CD4-positive, alpha-beta memory T cell (primary cell): ENCODE results near the gene LSS. TPM values are rescaled to one million over a fixed set of nuclear protein-coding genes. Genes with fewer than 3 reads are reported as not detected.
"Not testable (repeated sequence)": the region's sequence is repeated elsewhere in the genome, so short reads cannot be mapped to it uniquely, and the experiment has no call there.

Experiments
- CTCF ChIA-PET: fragments of 350-600 bp; sonication (Branson Sonifier 250); formaldehyde crosslinking; loops from one replicate; lab custom pipeline; 2021; ENCODE audit warnings: inconsistent platforms; ENCODE audit not compliant: partially characterized antibody; lab: Charles Lee
- POLR2A ChIA-PET: fragments of 350-600 bp; sonication (Branson Sonifier 250); formaldehyde crosslinking; loops from one replicate; lab custom pipeline; 2021; ENCODE audit not compliant: partially characterized antibody; lab: Charles Lee
- DNase-seq, 5 donors: peaks; one replicate each; pipeline versions ENCODE4 v3.0.0 to v3.0.0-alpha.2; 2020 to 2022; ENCODE audit warnings: mixed read lengths in 1 of 5
- H3K27ac ChIP-seq: one replicate; pipeline ENCODE4 v1.7.0; 2013; ENCODE audit warnings: low read depth, low read length
- H3K27me3 ChIP-seq: 2 replicates; pipeline ENCODE4 v1.7.0; 2013; ENCODE audit warnings: mild to moderate bottlenecking, low read length, moderate library complexity; ENCODE audit not compliant: insufficient read depth
- H3K36me3 ChIP-seq: 2 replicates; pipeline ENCODE4 v1.7.0; 2013; ENCODE audit warnings: mild to moderate bottlenecking, low read length, moderate library complexity; ENCODE audit not compliant: insufficient read depth
- H3K4me1 ChIP-seq: 2 replicates; pipeline ENCODE4 v1.7.0; 2013; ENCODE audit warnings: mild to moderate bottlenecking, low read length, moderate library complexity; ENCODE audit not compliant: insufficient read depth
- H3K4me3 ChIP-seq, 2 donors: one replicate each; pipeline ENCODE4 v1.7.0; 2013; ENCODE audit warnings: low read length in 2 of 2, mild to moderate bottlenecking in 1 of 2
- H3K9me3 ChIP-seq, 2 donors: one replicate each; pipeline ENCODE4 v1.7.0; 2013; ENCODE audit warnings: low read length in 2 of 2, control low read depth in 1 of 2; ENCODE audit not compliant: control insufficient read depth in 1 of 2
- H3K27ac Mint-ChIP-seq, 7 donors: one replicate each; pipeline ENCODE4 v1.8.0; 2020 to 2021; ENCODE audit warnings: mixed read lengths in 7 of 7, mild to moderate bottlenecking in 6 of 7, inconsistent platforms in 3 of 7, moderate library complexity in 3 of 7
- H3K27me3 Mint-ChIP-seq, 2 donors: one replicate each; pipeline ENCODE4 v1.8.0; 2020 to 2021; ENCODE audit warnings: mixed read lengths in 2 of 2
- H3K36me3 Mint-ChIP-seq, 2 donors: one replicate each; pipeline ENCODE4 v1.8.0; 2020 to 2021; ENCODE audit warnings: mixed read lengths in 2 of 2, inconsistent platforms in 1 of 2, mild to moderate bottlenecking in 1 of 2
- H3K4me1 Mint-ChIP-seq, 4 donors: one replicate each; pipeline ENCODE4 v1.8.0; 2020 to 2021; ENCODE audit warnings: mixed read lengths in 4 of 4, mild to moderate bottlenecking in 1 of 4
- H3K4me3 Mint-ChIP-seq, 8 donors: one replicate each; pipeline ENCODE4 v1.8.0; 2020 to 2021; ENCODE audit warnings: mixed read lengths in 8 of 8, mild to moderate bottlenecking in 7 of 8, moderate library complexity in 6 of 8, inconsistent platforms in 3 of 8
- H3K9me3 Mint-ChIP-seq, 8 donors: one replicate each; pipeline ENCODE4 v1.8.0; 2020 to 2021; ENCODE audit warnings: mixed read lengths in 8 of 8, mild to moderate bottlenecking in 5 of 8, inconsistent platforms in 3 of 8, moderate library complexity in 1 of 8
- intact Hi-C: fragments of 100-400 bp; cut with micrococcal nuclease; formaldehyde crosslinking; loops from one replicate; pipeline ENCODE4 v1.15.1; 2023
- polyA plus RNA-seq, 2 donors: library from polyadenylated mRNA; unstranded; fragments of 300-500 nt; fragmentation: Illumina TruSeq; gene quantifications; one replicate each; pipeline ENCODE4 v1.2.3, GENCODE V29; 2021
- total RNA-seq, 2 experiments: library from RNA; stranded (reverse); gene quantifications; one replicate each; pipeline ENCODE4 v1.2.3, GENCODE V29; 2021

Gene LSS
- total and polyA plus RNA-seq, 4 experiments from 2014 or later: 15.3 to 54.5 (median 35.1) TPM

DNA sequence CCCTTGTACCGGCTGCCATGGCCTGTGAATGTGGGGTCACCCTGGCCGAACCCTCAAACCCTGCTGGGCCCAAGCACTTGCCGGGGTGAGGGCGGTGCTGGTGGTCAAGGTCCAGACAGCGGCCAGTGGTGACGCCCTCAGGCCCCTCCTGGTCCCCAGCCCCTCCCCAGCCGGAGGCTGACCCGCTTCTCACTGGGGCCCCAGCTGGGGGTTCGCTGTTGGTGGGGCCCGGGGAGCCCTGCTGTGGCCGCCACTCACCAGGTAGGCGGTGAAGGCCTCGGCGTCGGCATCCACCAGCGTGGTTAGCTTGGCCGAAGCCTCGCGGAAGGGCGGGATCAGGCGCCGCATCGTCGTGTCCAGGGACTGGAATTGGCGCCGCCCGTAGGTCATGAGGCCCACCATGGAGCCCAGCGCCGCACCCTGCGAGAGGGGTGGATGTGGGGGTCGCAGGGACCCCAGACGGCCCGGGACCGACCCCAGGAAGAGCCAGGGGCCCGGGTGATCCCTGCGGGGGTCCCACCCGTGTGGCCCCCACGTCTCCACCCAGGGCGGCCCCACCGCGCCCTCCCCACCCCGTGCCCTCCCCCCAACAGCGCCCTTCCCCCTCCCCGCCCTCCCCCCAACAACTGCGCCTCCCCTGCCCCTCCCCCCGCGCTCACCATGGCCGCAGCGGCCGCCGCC, 83.3 kb downstream of the LSS start:
- H3K27ac ChIP-seq: no peak overlapping the region
- H3K4me1 ChIP-seq: peaks cover 5% of the 10 kb centered on the region
- POLR2A ChIA-PET: no interaction called here
- H3K27me3 ChIP-seq: no peaks in the 10 kb centered on the region
- H3K4me3 ChIP-seq: no peak overlapping the region
- peak overlapping the region in 1 of 7 donors; percentile 2 for H3K27ac Mint-ChIP-seq
- H3K9me3 Mint-ChIP-seq: no peaks in the 10 kb centered on the region
- peak in 1 of 5 donors; percentile 24 for DNase-seq
- intact Hi-C loops: no loop called here
- CTCF ChIA-PET: no interaction called here
- no peaks in the 10 kb centered on the region for H3K27me3 Mint-ChIP-seq
- peaks cover 4 to 8% (median 5%) of the 10 kb centered on the region in 4 donors for H3K4me1 Mint-ChIP-seq
- H3K9me3 ChIP-seq: no peaks in the 10 kb centered on the region
- no peak overlapping the region for H3K4me3 Mint-ChIP-seq
- H3K36me3 Mint-ChIP-seq: no peaks in the 10 kb centered on the region
- H3K36me3 ChIP-seq: no peaks in the 10 kb centered on the region

DNA sequence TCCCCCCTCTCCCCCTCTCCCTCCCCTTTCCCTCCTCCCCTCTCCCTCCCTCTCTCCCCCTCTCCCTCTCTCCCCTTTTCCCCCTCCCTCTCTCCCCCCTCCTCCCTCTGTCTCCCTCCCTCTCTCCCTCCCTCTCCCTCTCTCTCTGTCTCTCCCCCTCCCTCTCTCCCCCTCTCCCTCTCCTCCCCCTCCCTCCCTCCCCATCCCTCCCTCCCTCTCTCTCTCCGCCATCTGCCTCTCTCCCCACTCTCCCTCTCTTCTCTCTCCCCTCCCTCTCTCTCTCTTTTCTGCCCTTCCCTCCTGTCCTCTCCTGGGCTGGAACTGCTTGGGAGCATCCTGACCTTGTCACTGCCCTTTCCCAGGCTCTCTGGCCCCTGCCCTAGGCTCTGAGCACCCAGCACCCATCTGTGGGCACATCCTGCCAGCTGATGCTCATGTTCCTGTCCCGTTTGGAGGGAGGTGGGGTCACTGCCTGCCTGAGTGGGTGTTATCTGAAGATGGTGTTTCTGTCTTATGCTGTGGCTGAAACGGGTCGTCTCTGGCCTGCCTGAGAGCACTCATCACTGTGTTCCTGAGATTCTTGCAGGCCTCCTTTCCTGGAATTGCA, 84.0 kb downstream of the LSS start:
- ChIA-PET CTCF (interaction anchor here (1.0 to 2.4 kb wide), 9 partner anchors 10 to 257 kb away, joined by 3 to 19 read pairs (median 5); partner anchors contain the start of genes FTCD, MCM3AP and YBEY), POLR2A (interaction anchor here (1.3 to 2.0 kb wide), 4 partner anchors 9 to 356 kb away, joined by 4 to 5 read pairs (median 4); a partner anchor contains a TSS)
- H3K27ac Mint-ChIP-seq: peak overlapping the region in 4 of 7 donors; percentile 2 to 85 (median 60)
- H3K4me1 ChIP-seq: peaks cover 5% of the 10 kb centered on the region
- H3K27ac ChIP-seq: no peak overlapping the region
- H3K27me3 Mint-ChIP-seq: no peaks in the 10 kb centered on the region
- peak overlapping the region in 3 of 8 donors; percentile 15 to 49 (median 38) for H3K4me3 Mint-ChIP-seq
- no peak overlapping the region for H3K4me3 ChIP-seq
- DNase-seq: no peak
- peaks cover 4 to 8% (median 5%) of the 10 kb centered on the region in 4 donors for H3K4me1 Mint-ChIP-seq
- H3K9me3 Mint-ChIP-seq: no peaks in the 10 kb centered on the region
- H3K9me3 ChIP-seq: no peaks in the 10 kb centered on the region
- no peaks in the 10 kb centered on the region for H3K27me3 ChIP-seq
- H3K36me3 ChIP-seq: no peaks in the 10 kb centered on the region
- intact Hi-C loops: no loop called here
- no peaks in the 10 kb centered on the region for H3K36me3 Mint-ChIP-seq

DNA sequence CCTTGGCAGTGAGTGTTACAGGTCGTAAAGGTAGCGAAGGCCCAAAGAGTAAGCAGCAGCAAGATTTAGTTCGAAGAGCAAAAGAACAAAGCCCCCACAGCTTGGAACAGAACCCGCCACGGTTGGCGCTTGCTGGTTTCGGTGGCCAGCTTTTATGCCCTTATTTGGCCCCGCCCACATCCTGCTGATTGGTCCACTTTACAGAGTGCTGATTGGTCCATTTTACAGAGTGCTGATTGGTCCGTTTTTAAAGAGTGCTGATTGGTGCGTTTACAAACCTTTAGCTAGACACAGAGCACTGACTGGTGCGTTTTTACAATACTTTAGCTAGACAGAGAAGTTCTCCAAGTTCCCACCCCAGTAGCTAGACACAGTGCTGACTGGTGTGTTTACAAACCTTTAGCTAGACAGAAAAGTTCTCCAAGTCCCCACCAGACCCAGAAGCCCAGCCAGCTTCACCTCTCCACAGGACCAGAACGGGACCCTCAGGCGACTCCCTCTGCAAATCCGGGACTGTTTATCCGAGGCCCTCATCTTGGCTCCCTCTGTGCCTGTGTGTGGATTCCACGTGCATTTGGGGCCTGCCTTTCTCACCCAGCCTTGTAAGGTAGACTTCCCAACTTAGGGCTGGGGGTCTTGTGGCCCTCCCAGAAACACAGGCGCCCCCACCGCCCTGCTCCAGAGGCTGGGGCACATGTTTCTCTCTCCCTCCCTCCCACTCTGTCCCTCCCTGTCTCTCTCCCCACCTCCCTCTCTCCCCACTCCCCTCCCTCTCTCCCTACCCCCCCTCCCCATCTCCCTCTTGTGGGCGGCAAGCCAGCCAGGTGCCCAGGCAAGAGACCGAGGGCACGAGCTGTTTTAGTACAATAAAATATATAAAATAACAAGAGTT, 85.7 kb downstream of the LSS start:
- POLR2A ChIA-PET: interaction anchor here (0.7 to 2.0 kb wide), 9 partner anchors 10 to 501 kb away, joined by 3 to 5 read pairs (median 4); partner anchors contain the start of genes LSS and YBEY
- Mint-ChIP-seq H3K9me3 (no peaks in the 10 kb centered on the region), H3K4me3 (peak overlapping the region in 1 of 8 donors; percentile 54), H3K27me3 (peaks cover 0 to 2% of the 10 kb centered on the region in 2 donors), H3K36me3 (no peaks in the 10 kb centered on the region), H3K4me1 (peaks cover 4 to 8% (median 5%) of the 10 kb centered on the region in 4 donors), H3K27ac (peak overlapping the region in 2 of 7 donors; percentile 19 to 85)
- no peak overlapping the region for H3K4me3 ChIP-seq
- no peaks in the 10 kb centered on the region for H3K9me3 ChIP-seq
- DNase-seq: peak in 3 of 5 donors; percentile 22 to 36 (median 25)
- H3K27me3 ChIP-seq: no peaks in the 10 kb centered on the region
- H3K27ac ChIP-seq: no peak overlapping the region
- no peaks in the 10 kb centered on the region for H3K36me3 ChIP-seq
- CTCF ChIA-PET: interaction anchor here (0.6 to 2.4 kb wide), 30 partner anchors 11 to 519 kb away, joined by 3 to 19 read pairs (median 4); partner anchors contain the start of genes FTCD, MCM3AP, PRMT2 and YBEY
- intact Hi-C loops: loop anchor here (1.0 to 2.0 kb wide), 4 partner anchors 42 to 181 kb away; partner anchors contain the start of genes PCNT, SPATC1L and YBEY
- H3K4me1 ChIP-seq: peaks cover 5% of the 10 kb centered on the region

DNA sequence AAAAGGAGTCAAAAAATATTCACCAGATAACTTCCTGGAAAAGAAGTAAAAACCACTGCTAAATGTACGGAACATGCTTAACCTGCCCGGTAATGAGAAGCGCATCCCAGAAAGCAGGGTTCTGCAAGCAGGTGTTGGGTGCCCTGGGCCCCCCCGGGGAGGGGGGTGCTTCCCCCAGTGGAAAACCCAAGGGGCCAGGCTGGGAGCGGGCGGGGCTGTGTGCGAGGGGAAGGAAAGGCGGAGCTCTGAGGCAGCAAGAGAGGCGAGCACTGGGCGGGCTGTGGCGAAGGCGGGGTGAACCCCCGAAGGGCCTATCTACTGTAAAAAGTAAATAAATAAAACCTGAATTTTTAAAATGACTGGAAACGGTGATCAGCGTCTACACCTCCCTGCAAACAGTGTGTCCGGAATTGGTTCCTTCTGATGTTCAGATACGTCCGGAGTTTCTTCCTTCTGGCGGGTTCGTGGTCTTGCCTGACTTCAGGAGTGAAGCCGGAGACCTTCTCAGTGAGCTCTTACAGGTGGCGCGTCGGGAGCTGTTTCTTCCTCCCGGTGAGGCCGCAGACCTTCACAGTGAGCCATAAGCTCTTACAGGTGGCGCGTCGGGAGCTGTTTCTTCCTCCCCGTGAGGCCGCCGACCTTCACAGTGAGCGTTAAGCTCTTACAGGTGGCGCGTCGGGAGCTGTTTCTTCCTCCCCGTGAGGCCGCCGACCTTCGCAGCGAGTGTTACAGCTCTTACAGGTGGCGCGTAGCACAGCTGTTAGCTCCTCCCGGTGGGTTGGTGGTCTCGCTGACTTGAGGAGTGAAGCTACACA, 86.6 kb downstream of the LSS start:
- peak in 1 of 5 donors; percentile 20 for DNase-seq
- H3K4me1 Mint-ChIP-seq: peaks cover 4 to 8% (median 5%) of the 10 kb centered on the region in 4 donors
- no peak overlapping the region for H3K4me3 ChIP-seq
- H3K27me3 Mint-ChIP-seq: peaks cover 0 to 2% of the 10 kb centered on the region in 2 donors
- no peaks in the 10 kb centered on the region for H3K27me3 ChIP-seq
- no peak overlapping the region for H3K27ac Mint-ChIP-seq
- no peaks in the 10 kb centered on the region for H3K9me3 ChIP-seq
- H3K4me3 Mint-ChIP-seq: no peak overlapping the region
- H3K9me3 Mint-ChIP-seq: no peaks in the 10 kb centered on the region
- H3K36me3 ChIP-seq: no peaks in the 10 kb centered on the region
- ChIA-PET POLR2A (interaction anchor here (0.7 kb wide), 1 partner anchor 502 kb away, joined by 4 read pairs; no protein-coding TSS in a partner anchor), CTCF (interaction anchor here (1.4 to 2.4 kb wide), 6 partner anchors 12 to 184 kb away, joined by 3 to 19 read pairs (median 8); partner anchors contain the start of genes FTCD, MCM3AP and YBEY)
- no peaks in the 10 kb centered on the region for H3K36me3 Mint-ChIP-seq
- H3K4me1 ChIP-seq: peaks cover 5% of the 10 kb centered on the region
- no peak overlapping the region for H3K27ac ChIP-seq
- intact Hi-C loops: loop anchor here (2.0 kb wide), 1 partner anchor 43 kb away; the partner anchor contains the start of gene SPATC1L

DNA sequence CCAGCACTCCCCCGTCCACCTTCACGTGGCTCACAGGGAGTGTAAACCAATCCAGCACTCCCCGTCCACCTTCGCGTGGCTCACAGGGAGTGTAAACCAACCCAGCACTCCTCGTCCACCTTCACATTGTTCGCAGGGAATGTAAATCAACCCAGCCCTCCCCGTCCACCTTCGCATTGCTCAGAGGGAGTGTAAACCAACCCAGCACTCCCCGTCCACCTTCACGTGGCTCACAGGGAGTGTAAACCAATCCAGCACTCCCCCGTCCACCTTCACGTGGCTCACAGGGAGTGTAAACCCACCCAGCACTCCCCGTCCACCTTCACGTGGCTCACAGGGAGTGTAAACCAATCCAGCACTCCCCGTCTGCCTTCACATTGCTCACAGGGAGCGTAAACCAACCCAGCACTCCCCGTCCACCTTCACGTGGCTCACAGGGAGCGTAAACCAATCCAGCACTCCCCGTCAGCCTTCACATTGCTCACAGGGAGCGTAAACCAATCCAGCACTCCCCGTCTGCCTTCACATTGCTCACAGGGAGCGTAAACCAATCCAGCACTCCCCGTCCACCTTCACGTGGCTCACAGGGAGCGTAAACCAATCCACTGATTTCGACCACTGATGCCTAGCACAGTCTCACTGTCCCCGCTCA, 88.1 kb downstream of the LSS start:
- H3K27ac Mint-ChIP-seq, H3K4me1 Mint-ChIP-seq, H3K27ac ChIP-seq, CTCF ChIA-PET, H3K27me3 Mint-ChIP-seq, H3K9me3 ChIP-seq, H3K36me3 ChIP-seq, H3K4me3 ChIP-seq, POLR2A ChIA-PET, H3K27me3 ChIP-seq, H3K36me3 Mint-ChIP-seq, H3K9me3 Mint-ChIP-seq, intact Hi-C loops, H3K4me1 ChIP-seq: not testable (repeated sequence)
- peak in 1 of 5 donors; percentile 7 for DNase-seq
- peak overlapping the region in 1 of 8 donors; percentile 3 for H3K4me3 Mint-ChIP-seq

DNA sequence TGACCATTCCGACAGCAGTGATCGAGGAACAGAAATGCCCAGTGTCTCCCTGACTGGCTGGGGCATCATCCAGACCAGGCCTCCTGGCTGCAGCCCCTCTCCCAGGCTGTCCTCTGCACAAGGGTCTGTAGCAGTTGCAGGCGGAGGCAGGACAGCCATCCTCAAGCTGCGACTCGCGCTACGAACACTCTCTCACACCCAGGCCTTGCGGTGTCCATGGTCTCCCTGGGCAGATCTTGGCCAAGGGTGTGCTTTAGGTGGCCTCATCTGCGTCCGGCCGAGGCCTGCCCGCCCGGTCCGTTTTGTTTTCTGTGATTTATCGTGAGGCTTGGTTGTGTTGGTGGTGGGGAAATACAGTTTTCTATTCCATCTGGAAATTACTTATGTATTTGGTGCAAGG, 88.9 kb downstream of the LSS start:
- H3K4me1 ChIP-seq: peaks cover 5% of the 10 kb centered on the region
- H3K36me3 Mint-ChIP-seq: no peaks in the 10 kb centered on the region
- no peaks in the 10 kb centered on the region for H3K9me3 Mint-ChIP-seq
- no peaks in the 10 kb centered on the region for H3K36me3 ChIP-seq
- H3K27ac Mint-ChIP-seq: no peak overlapping the region
- ChIA-PET CTCF (no interaction called here), POLR2A (no interaction called here)
- H3K4me1 Mint-ChIP-seq: peaks cover 3 to 8% (median 4%) of the 10 kb centered on the region in 4 donors
- H3K4me3 ChIP-seq: no peak overlapping the region
- no peak overlapping the region for H3K27ac ChIP-seq
- DNase-seq: peak in 1 of 5 donors; percentile 5
- H3K27me3 ChIP-seq: no peaks in the 10 kb centered on the region
- H3K9me3 ChIP-seq: no peaks in the 10 kb centered on the region
- peaks cover 0 to 8% of the 10 kb centered on the region in 2 donors for H3K27me3 Mint-ChIP-seq
- H3K4me3 Mint-ChIP-seq: no peak overlapping the region
- intact Hi-C loops: no loop called here
